Parathyroid adenoma (tissue), 2 donors: Measurements from ENCODE around the gene MAN1A1.

ENCODE experiments used
- H2AFZ ChIP-seq: fragments of 300-600 bp; sonication (generic); one replicate; pipeline ENCODE4 v1.7.0; 2017; ENCODE audit warnings: antibody characterized with exemption, mild to moderate bottlenecking
- H3K27ac ChIP-seq: fragments of 300-600 bp; sonication (generic); one replicate; pipeline ENCODE4 v1.7.0; 2017
- H3K27me3 ChIP-seq: fragments of 300-600 bp; sonication (generic); one replicate; pipeline ENCODE4 v1.7.0; 2017; ENCODE audit warnings: low read length; ENCODE audit not compliant: control insufficient read depth, insufficient read depth
- H3K36me3 ChIP-seq: fragments of 300-600 bp; sonication (generic); one replicate; pipeline ENCODE4 v1.7.0; 2017; ENCODE audit warnings: low read length; ENCODE audit not compliant: control insufficient read depth, insufficient read depth
- H3K4me1 ChIP-seq: fragments of 300-600 bp; sonication (generic); one replicate; pipeline ENCODE4 v1.7.0; 2017; ENCODE audit warnings: control low read depth
- H3K4me2 ChIP-seq: fragments of 300-600 bp; sonication (generic); one replicate; pipeline ENCODE4 v1.7.0; 2017; ENCODE audit warnings: low read length
- H3K4me3 ChIP-seq: fragments of 300-600 bp; sonication (generic); one replicate; pipeline ENCODE4 v1.7.0; 2017; ENCODE audit warnings: low read depth, low read length
- H3K79me2 ChIP-seq: fragments of 300-600 bp; sonication (generic); one replicate; pipeline ENCODE4 v1.7.0; 2017; ENCODE audit warnings: control low read depth
- H3K9ac ChIP-seq: fragments of 300-600 bp; sonication (generic); one replicate; pipeline ENCODE4 v1.7.0; 2017; ENCODE audit warnings: mild to moderate bottlenecking
- H3K9me3 ChIP-seq: fragments of 300-600 bp; sonication (generic); one replicate; pipeline ENCODE4 v1.7.0; 2017; ENCODE audit warnings: low read length; ENCODE audit not compliant: control insufficient read depth
- TF ChIP-seq, protein P1 (sequence below): fragments of 300-600 bp; sonication (generic); IDR thresholded peaks from one replicate; pipeline ENCODE4 v1.7.0; 2017; ENCODE audit warnings: antibody characterized with exemption, mild to moderate bottlenecking
- donor health status: primary hyperparathyroidism.

MAN1A1 gene

DNA sequence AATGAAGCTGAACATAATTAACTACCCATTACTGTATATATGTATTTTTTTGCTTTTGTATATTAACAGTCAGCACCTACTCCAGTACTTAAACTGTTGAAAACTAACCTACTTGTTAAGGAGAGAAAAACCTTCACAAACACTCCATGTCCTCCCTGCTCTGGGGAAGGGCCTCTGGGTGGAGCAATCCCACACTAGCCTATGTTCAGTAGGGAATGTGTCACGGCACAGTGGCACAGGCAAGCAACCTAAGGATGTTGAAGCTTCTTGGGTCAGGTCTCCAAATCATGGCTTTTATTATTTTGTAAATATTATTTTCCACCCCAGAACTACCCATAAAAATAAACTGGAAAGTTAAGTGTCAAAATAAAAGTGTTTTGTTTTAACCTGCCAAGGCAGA lies 5.3 kb downstream of the MAN1A1 start:
- Histone ChIP-seq H3K4me1 (no peaks in the 10 kb centered on the region), H3K4me2 (no peak overlapping the region), H3K27ac (no peak overlapping the region)

DNA sequence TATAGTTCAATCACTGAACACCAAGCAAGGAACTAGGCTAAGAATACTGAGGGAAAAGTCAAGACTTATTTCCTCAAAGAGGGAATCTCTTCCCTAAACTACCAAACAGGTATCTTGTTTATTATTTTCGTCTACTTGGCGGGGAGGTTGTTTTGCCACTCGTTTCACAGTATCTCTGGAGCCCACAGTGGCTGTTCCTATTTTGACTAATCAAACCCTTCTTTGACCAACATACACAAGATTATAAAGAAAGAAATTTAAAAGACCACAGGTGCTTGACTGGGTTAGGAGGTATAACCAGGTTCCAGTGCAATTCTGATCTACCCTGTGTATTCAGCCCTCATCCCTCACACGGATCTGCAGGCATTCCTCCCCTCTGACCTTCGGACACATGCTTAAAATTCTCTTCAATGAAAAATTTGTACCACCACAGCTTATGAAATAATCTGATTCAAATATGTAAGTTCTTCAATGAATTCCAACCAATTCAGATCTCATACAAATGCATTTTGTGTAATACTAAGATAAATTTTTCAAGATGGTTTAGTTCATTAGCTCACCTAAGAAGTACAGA lies 5.9 kb downstream of the MAN1A1 start:
- H3K9me3 ChIP-seq = no peaks in the 10 kb centered on the region
- H3K9ac ChIP-seq = no peak overlapping the region
- no peak overlapping the region for H3K27ac ChIP-seq
- no peaks in the 10 kb centered on the region for H3K27me3 ChIP-seq
- H3K79me2 ChIP-seq = no peaks in the 10 kb centered on the region
- TF ChIP-seq, protein P1, sequence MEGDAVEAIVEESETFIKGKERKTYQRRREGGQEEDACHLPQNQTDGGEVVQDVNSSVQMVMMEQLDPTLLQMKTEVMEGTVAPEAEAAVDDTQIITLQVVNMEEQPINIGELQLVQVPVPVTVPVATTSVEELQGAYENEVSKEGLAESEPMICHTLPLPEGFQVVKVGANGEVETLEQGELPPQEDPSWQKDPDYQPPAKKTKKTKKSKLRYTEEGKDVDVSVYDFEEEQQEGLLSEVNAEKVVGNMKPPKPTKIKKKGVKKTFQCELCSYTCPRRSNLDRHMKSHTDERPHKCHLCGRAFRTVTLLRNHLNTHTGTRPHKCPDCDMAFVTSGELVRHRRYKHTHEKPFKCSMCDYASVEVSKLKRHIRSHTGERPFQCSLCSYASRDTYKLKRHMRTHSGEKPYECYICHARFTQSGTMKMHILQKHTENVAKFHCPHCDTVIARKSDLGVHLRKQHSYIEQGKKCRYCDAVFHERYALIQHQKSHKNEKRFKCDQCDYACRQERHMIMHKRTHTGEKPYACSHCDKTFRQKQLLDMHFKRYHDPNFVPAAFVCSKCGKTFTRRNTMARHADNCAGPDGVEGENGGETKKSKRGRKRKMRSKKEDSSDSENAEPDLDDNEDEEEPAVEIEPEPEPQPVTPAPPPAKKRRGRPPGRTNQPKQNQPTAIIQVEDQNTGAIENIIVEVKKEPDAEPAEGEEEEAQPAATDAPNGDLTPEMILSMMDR = no peak
- H3K4me2 ChIP-seq = no peak overlapping the region
- H2AFZ ChIP-seq = no peak overlapping the region
- no peaks in the 10 kb centered on the region for H3K4me1 ChIP-seq
- no peak overlapping the region for H3K4me3 ChIP-seq
- H3K36me3 ChIP-seq = no peaks in the 10 kb centered on the region

More for the DNA sequence above, 5.3 kb downstream of the MAN1A1 start:
- Histone ChIP-seq H2AFZ (no peak overlapping the region), H3K9me3 (no peaks in the 10 kb centered on the region), H3K36me3 (no peaks in the 10 kb centered on the region), H3K4me3 (no peak overlapping the region), H3K27me3 (no peaks in the 10 kb centered on the region), H3K79me2 (no peaks in the 10 kb centered on the region), H3K9ac (no peak overlapping the region)
- TF ChIP-seq, protein P1 = no peak

DNA sequence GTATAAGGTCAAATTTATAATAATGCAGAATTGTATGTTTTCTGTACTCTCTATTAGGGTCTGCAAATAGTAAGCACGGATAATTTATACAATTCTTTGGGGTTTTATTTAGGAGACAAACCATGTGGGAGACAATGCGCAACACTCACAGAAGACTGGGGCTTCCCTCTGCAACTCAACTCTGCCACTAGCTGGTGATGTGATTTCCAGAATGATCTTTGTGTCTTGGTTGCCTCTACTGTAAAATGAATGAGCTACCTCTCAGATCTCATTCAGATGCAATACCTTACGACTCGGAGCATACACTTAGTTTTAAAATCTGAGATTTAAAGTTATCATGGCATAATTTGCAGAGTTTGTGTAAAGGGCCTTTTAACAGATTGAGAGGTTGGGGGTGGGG lies 6.4 kb downstream of the MAN1A1 start:
- no peaks in the 10 kb centered on the region for H3K27me3 ChIP-seq
- H3K4me2 ChIP-seq = no peak overlapping the region
- H3K4me3 ChIP-seq = no peak overlapping the region
- H3K9me3 ChIP-seq = no peaks in the 10 kb centered on the region
- H3K27ac ChIP-seq = no peak overlapping the region
- H2AFZ ChIP-seq = no peak overlapping the region
- H3K79me2 ChIP-seq = no peaks in the 10 kb centered on the region
- H3K9ac ChIP-seq = no peak overlapping the region
- H3K4me1 ChIP-seq = no peaks in the 10 kb centered on the region
- no peaks in the 10 kb centered on the region for H3K36me3 ChIP-seq
- TF ChIP-seq, protein P1 = no peak

DNA sequence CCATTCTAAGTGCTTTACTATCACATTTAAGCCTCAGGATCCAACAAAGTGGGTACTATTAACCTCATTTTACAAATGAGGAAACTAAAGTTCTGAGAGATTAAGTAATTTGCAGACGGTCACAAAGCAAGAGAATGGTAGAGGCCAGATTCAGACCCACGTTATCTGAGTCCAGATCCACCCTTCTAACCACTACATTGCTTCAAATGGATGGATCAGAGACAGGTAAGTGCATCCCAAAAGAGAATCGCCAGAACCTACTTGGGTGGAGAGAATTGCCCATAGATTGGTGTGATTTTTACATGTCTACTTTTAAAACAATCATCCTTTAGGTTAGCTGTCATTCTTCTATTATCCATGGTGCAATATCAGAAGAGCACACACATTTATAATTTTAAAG lies 7.1 kb downstream of the MAN1A1 start:
- Histone ChIP-seq H3K4me3 (no peak overlapping the region), H3K79me2 (no peaks in the 10 kb centered on the region), H2AFZ (no peak overlapping the region), H3K27ac (no peak overlapping the region), H3K4me1 (no peaks in the 10 kb centered on the region), H3K36me3 (no peaks in the 10 kb centered on the region), H3K4me2 (no peak overlapping the region), H3K9ac (no peak overlapping the region), H3K9me3 (no peaks in the 10 kb centered on the region), H3K27me3 (no peaks in the 10 kb centered on the region)
- TF ChIP-seq, protein P1 = no peak

DNA sequence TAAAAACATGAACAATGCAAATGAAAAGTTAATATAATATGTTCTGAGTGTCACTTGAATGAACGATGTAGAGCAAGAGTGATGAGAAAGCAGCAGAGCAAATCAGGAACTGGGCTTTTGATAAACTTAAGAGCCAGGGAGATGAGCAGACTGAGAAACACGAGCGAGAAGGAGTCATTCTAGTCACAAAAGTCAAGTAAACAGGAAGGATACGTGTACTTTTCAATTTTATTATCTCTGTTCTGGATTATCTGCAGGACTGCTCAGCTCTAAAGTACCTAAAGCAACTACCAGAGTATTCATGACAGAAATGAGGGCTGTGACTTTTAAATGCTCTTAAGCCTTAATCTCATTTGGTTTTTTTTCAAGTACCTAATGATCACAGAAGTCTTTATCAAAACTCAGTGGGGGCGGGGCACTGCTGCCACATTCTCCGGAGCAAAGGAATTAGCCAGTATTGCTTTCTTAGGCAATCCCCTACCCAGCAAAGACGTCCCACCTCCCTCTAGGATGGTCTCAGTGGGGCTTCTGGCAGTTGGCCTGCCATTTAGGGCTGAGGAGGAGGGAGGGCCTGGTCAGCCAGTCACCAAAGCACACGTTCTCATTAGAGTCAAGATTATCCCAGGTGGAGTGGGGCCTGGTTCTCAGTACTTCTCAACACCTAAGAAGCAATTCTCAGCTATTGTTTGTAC lies 8.6 kb downstream of the MAN1A1 start:
- no peak overlapping the region for H2AFZ ChIP-seq
- H3K27ac ChIP-seq = no peak overlapping the region
- no peaks in the 10 kb centered on the region for H3K36me3 ChIP-seq
- no peaks in the 10 kb centered on the region for H3K79me2 ChIP-seq
- H3K4me1 ChIP-seq = no peaks in the 10 kb centered on the region
- no peaks in the 10 kb centered on the region for H3K27me3 ChIP-seq
- H3K9ac ChIP-seq = no peak overlapping the region
- TF ChIP-seq, protein P1 = no peak
- H3K4me2 ChIP-seq = no peak overlapping the region
- H3K4me3 ChIP-seq = no peak overlapping the region
- no peaks in the 10 kb centered on the region for H3K9me3 ChIP-seq
